Ovary (tissue), 9 donors: Measurements from ENCODE around the gene SLC20A1. TPM values are rescaled to one million over a fixed set of nuclear protein-coding genes. Genes with fewer than 3 reads are reported as not detected.

Source experiments
- DNase-seq, 5 donors: peaks; one replicate each; pipeline ENCODE4 v3.0.0-alpha.2; 2019 to 2020
- H3K27ac ChIP-seq, 2 donors: fragments of 200-600 bp; one replicate each; pipeline versions ENCODE4 v1.5.1 to v1.8.0; 2019 to 2022
- H3K27me3 ChIP-seq: fragments of 200-600 bp; one replicate; pipeline ENCODE4 v1.8.0; 2022
- H3K36me3 ChIP-seq: fragments of 200-600 bp; sonication (generic); one replicate; pipeline ENCODE4 v1.5.1; 2019
- H3K4me1 ChIP-seq: one replicate; pipeline ENCODE4 v1.8.1; 2013; ENCODE audit warnings: mild to moderate bottlenecking, moderate library complexity; ENCODE audit not compliant: insufficient read depth
- H3K4me3 ChIP-seq: fragments of 200-600 bp; sonication (generic); one replicate; pipeline ENCODE4 v1.5.1; 2017
- H3K9me3 ChIP-seq, 2 donors: fragments of 200-600 bp in 1 of 2; sonication (generic) in 1 of 2; one replicate each; pipeline versions ENCODE4 v1.5.1 to v1.8.1; 2013 to 2019; ENCODE audit warnings: mild to moderate bottlenecking in 1 of 2, moderate library complexity in 1 of 2
- EP300 ChIP-seq: sonication (generic); formaldehyde crosslinking; IDR thresholded peaks from one replicate; pipeline ENCODE4 v1.6.1; 2017; ENCODE audit warnings: antibody characterized with exemption
- POLR2A ChIP-seq: fragments of 450-650 bp; IDR thresholded peaks from one replicate; pipeline ENCODE4 v1.6.1; 2017; ENCODE audit warnings: antibody characterized with exemption, mild to moderate bottlenecking, moderate library complexity
- WGBS, 3 donors: extraction: QIAGEN DNeasy Blood & Tissue Kit in 1 of 3; methylation state at CpG; one replicate each; pipeline versions ENCODE4 v1.1.5 to v1.1.7; 2013 to 2017; 5-methylcytosine and 5-hydroxymethylcytosine counted together
- intact Hi-C, 4 donors: fragments of 100-400 bp; cut with DNase I; formaldehyde crosslinking; loops; one replicate each; pipeline versions ENCODE4 v1.11.0 to v1.15.1; 2022 to 2023
- polyA plus RNA-seq, 2 donors: library from polyadenylated mRNA; stranded (reverse); fragments of 200-250 nt in 1 of 2; fragments of 350-450 nt in 1 of 2; fragmentation: Illumina TruSeq in 1 of 2; extraction: RNeasy Lipid Tissue Mini Kit (QIAGEN cat#74804) in 1 of 2; gene quantifications; one replicate each; pipeline ENCODE4 v1.2.3, GENCODE V29; 2013 to 2014
- total RNA-seq, 7 donors: library from RNA; depleted of rRNA in 2 of 7; stranded (reverse); fragments of >200 nt in 2 of 7; fragmentation: NEBNext Ultra II Directional in 3 of 7; extraction: Animal tissue kit (Norgen Biotek cat#: 25700) in 3 of 7; gene quantifications; one replicate each; pipeline versions ENCODE4 v1.1.0 to v1.2.4, GENCODE V29; 2016 to 2023
- TF ChIP-seq, protein P1 (sequence below), 3 donors: fragments of 450-650 bp in 2 of 3; fragments of 200-600 bp in 1 of 3; IDR thresholded peaks; one replicate each; pipeline versions ENCODE4 v1.5.1 to v1.8.0; 2016 to 2022; ENCODE audit warnings: antibody characterized with exemption in 3 of 3, mild to moderate bottlenecking in 1 of 3
- donor health status: DM: no; HTN: no; CAD: no; lungs with moderate emphysema.
- donor health status: DM: no; HTN: no; CAD: no.
- donor health status: Bipolar disorder and iron deficiency.
- donor health status: DM: yes; HTN: yes; CAD: no.
- donor health status: DM: no; HTN: no; CAD: no.
- donor health status: DM: yes; HTN: yes; CAD: no.

SLC20A1 gene
- total and polyA plus RNA-seq, 9 donors, result 8.2 to 49.9 (median 19.9) TPM

GRCh38 chr2:112646102-112646719 is 472 bp downstream of the SLC20A1 start:
- peak overlapping the region; percentile 86 to 89 for H3K27ac ChIP-seq
- no peaks in the 10 kb centered on the region for H3K27me3 ChIP-seq
- H3K9me3 ChIP-seq, result no peaks in the 10 kb centered on the region
- H3K4me1 ChIP-seq, result peaks cover 4% of the 10 kb centered on the region
- peak overlapping the region; percentile 72 for H3K4me3 ChIP-seq
- DNase-seq, result peak in 1 of 5 donors; percentile 71
- H3K36me3 ChIP-seq, result no peaks in the 10 kb centered on the region
- 1% methylated on average over 52 to 69 of the region's 69 CpGs for WGBS, 3 donors
- intact Hi-C loops, result loop anchor here in 1 of 4 donors (5.0 kb wide), 1 partner anchor 164 kb away; the partner anchor contains the start of gene TTL
- TF ChIP-seq, protein P1, sequence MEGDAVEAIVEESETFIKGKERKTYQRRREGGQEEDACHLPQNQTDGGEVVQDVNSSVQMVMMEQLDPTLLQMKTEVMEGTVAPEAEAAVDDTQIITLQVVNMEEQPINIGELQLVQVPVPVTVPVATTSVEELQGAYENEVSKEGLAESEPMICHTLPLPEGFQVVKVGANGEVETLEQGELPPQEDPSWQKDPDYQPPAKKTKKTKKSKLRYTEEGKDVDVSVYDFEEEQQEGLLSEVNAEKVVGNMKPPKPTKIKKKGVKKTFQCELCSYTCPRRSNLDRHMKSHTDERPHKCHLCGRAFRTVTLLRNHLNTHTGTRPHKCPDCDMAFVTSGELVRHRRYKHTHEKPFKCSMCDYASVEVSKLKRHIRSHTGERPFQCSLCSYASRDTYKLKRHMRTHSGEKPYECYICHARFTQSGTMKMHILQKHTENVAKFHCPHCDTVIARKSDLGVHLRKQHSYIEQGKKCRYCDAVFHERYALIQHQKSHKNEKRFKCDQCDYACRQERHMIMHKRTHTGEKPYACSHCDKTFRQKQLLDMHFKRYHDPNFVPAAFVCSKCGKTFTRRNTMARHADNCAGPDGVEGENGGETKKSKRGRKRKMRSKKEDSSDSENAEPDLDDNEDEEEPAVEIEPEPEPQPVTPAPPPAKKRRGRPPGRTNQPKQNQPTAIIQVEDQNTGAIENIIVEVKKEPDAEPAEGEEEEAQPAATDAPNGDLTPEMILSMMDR (IDR thresholded peaks at IDR 0.05), result peak in 1 of 3 donors; percentile 14
- TF ChIP-seq POLR2A, result no peak
- TF ChIP-seq EP300, result no peak

DNA sequence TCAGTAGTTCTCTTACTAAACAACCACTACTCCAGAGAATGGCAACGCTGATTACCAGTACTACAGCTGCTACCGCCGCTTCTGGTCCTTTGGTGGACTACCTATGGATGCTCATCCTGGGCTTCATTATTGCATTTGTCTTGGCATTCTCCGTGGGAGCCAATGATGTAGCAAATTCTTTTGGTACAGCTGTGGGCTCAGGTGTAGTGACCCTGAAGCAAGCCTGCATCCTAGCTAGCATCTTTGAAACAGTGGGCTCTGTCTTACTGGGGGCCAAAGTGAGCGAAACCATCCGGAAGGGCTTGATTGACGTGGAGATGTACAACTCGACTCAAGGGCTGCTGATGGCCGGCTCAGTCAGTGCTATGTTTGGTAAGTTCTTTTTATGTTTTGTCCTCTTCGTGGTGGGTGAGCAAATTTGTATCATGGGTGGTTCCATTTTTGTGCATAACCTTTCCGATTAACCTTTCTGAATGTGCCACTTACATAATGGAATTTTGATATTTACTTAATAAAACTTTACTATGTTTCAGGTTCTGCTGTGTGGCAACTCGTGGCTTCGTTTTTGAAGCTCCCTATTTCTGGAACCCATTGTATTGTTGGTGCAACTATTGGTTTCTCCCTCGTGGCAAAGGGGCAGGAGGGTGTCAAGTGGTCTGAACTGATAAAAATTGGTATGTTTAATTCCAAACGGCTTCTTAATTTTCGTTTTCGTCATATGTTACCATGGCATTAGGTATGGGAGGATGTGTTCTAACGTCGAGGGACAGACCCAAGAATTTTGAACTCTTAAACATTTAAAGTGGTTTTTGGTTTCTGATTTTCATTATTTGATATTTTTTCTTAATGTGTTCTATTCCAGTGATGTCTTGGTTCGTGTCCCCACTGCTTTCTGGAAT is 1.3 kb downstream of the SLC20A1 start:
- intact Hi-C loops, result loop anchor here in 1 of 4 donors (5.0 kb wide), 1 partner anchor 165 kb away; the partner anchor contains the start of gene TTL
- DNase-seq, result no peak
- H3K27ac ChIP-seq, result no peak overlapping the region

GRCh38 chr2:112648081-112648480 is 2.3 kb downstream of the SLC20A1 start:
- TF ChIP-seq POLR2A (no peak), EP300 (no peak)
- TF ChIP-seq, protein P1 (IDR thresholded peaks at IDR 0.05), result no peak
- no peaks in the 10 kb centered on the region for H3K9me3 ChIP-seq
- no peak overlapping the region for H3K4me3 ChIP-seq
- H3K4me1 ChIP-seq, result peaks cover 4% of the 10 kb centered on the region
- intact Hi-C loops, result loop anchor here in 1 of 4 donors (5.0 kb wide), 1 partner anchor 166 kb away; the partner anchor contains the start of gene TTL
- 77 to 88% (median 86%) methylated on average over 2 of the region's 2 CpGs for WGBS, 3 donors
- no peak overlapping the region for H3K27ac ChIP-seq
- DNase-seq, result no peak
- H3K36me3 ChIP-seq, result no peaks in the 10 kb centered on the region
- H3K27me3 ChIP-seq, result no peaks in the 10 kb centered on the region

More for the DNA sequence above, 1.3 kb downstream of the SLC20A1 start:
- Histone ChIP-seq H3K36me3 (no peaks in the 10 kb centered on the region), H3K4me3 (peak overlapping the region; percentile 72), H3K4me1 (peaks cover 4% of the 10 kb centered on the region), H3K27me3 (no peaks in the 10 kb centered on the region), H3K9me3 (no peaks in the 10 kb centered on the region)
- WGBS, 3 donors, result 51 to 56% (median 54%) methylated on average over 20 of the region's 20 CpGs
- TF ChIP-seq POLR2A, result no peak
- TF ChIP-seq, protein P1 (IDR thresholded peaks at IDR 0.05), result no peak
- TF ChIP-seq EP300, result no peak

DNA sequence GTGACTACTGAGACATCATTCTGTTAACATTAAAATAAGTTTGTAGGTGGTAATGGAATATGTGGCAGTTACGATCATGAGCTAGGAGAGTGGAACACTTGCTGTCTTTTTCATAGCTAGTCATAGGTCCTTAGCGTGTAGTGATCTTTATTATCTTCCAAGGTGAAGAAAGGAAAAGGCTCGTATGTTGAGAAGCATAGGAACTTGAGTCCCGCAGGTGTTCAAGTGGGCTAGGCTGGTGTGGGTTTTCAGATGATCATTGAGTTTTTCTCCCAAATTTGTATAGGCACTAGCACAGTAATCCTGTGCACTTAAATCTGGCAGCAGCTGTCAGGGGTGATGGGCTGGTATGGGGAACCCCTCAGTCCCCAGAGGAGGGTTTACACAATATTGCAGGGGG is 10.9 kb downstream of the SLC20A1 start:
- WGBS, 3 donors, result 94 to 97% (median 97%) methylated on average over 4 of the region's 4 CpGs

More for the DNA sequence above, 10.9 kb downstream of the SLC20A1 start:
- TF ChIP-seq EP300 (no peak), POLR2A (no peak)
- TF ChIP-seq, protein P1 (IDR thresholded peaks at IDR 0.05), result no peak
- no peaks in the 10 kb centered on the region for H3K4me1 ChIP-seq
- H3K27ac ChIP-seq, result no peak overlapping the region
- no peak for DNase-seq
- no peaks in the 10 kb centered on the region for H3K36me3 ChIP-seq
- no peaks in the 10 kb centered on the region for H3K27me3 ChIP-seq
- intact Hi-C loops, result no loop called here
- no peaks in the 10 kb centered on the region for H3K9me3 ChIP-seq
- H3K4me3 ChIP-seq, result no peak overlapping the region
